Measurements from ENCODE around the gene TOMM34.

Gene TOMM34

DNA sequence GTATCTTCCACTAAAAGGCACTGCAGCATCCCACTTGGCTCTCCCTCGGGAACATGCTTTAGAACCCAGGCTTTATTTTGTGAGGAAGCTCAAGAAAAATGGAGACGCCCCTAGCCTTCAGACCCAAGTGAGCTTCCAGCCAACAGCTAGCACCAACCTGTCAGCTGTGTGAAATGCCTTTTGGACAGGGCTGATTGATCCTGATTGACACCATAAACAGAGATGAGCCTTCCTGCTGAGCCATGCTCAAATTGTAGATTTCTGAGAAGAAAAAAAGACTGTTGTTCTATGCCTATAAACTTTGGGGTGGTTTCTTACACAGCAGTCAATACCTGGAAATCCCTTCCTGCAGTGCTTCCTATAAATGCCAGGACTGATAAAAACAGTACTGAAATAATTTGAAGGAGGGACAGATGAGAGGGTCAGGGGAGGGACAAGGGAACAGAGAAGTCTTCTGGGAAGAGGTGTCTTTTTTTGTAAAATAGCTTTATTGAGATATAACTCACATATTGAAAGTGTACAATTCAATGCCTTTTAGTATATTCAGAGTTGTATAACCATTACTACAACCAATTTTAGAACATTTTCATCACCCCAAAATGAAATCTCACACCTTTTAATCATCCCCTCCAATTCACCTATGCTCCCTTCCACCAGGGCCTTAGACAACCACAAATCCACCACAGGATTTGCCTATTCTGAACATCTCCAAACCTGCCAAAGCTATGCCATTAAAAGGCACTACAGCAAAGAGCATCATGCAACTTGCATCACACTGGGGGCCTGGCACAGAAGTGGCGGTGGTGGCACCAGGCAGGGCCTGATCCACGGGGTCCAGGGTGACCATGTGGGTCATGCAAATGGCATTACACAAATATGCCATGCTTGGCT lies 3.4 kb upstream of the TOMM34 start:
- no peak for DNase-seq (ENCODE audit: low spot score)

DNA sequence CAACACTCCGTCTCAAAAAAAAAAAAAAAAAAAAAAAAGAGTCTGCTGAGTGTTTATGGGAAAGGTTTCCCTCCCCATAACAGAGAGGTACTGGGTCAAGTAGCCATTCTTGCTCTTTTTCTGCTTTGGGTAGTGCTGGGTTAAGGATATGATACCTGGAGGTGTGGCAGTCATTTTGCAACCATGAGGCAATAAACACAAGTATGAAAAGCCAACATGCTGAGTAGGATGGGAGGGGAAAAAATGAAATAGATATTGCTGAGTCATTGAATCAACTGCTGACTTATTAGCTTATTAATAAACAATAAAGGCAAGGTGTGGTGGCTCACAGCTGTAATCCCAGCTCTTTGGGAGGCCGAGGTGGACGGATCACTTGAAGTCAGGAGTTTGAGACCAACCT lies 2.3 kb upstream of the TOMM34 start:
- DNase-seq (ENCODE audit: low spot score): no peak

- DNase-seq (ENCODE audit: low spot score): no peak
Observed at GRCh38 chr20:44961870-44962267, 1.7 kb upstream of the TOMM34 start.

DNA sequence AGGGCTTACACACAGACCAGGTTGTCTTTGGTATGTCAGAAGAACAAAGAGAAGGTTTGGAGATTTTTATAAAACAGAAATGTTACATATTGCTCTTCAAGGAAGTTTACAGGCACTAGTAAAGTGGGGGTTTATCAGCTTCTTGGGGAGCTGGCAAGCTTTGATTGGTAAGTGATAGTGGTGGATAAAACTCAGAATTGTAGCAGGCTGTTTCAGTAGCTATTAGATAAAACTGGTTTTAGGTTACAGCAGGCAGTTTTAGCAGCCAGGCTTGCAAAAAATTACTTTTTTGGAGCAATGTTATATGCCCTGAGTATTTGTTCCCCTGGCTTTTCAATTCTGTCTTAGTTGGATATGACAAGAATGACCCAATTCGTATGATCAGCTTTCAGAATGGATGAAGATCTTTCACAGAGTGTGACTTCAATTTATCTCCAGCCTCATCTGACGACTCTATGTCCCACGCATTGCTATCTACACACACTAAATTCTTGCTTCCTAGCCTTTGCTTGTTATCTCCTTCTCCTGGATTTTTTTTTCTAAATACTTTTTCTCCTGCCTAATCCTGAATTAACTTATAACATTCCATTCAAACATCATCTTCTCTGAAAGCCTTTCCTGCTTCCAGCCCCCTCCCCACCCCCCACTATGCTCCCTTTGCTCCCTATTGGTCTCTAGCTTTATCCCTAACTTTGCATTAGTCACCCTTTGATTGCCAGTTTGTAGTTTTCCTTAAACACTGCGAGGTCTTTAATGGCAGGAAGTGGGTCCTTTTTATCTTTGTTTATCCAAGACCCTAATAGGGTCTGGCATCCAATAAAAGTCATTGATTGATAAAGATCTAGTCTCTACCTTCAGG lies 1.0 kb upstream of the TOMM34 start:
- DNase-seq (ENCODE audit: low spot score): no peak

DNA sequence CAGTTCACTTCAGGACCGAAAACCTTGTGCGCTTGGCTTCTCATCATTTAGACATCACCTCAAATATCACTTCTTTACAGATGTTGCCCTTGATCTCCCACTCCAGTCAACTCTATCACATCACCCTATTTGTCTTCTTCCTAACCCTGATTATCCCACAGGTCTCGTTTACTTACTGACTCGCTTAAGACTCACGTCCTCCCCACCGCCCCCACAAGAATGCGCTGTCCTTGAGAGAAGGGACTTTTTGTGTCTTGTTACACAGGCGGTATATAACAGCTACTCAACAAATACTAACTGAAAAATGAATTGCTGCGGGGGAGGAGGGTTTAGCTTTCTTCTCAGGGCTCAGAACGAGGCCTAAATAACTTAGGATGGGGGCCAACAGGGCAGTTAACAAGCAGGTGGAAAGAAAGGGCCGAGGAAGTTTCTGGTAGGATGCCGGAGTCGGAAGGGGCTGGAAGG lies 527 bp downstream of the TOMM34 start:
- DNase-seq (ENCODE audit: low spot score): peak; percentile 34

DNA sequence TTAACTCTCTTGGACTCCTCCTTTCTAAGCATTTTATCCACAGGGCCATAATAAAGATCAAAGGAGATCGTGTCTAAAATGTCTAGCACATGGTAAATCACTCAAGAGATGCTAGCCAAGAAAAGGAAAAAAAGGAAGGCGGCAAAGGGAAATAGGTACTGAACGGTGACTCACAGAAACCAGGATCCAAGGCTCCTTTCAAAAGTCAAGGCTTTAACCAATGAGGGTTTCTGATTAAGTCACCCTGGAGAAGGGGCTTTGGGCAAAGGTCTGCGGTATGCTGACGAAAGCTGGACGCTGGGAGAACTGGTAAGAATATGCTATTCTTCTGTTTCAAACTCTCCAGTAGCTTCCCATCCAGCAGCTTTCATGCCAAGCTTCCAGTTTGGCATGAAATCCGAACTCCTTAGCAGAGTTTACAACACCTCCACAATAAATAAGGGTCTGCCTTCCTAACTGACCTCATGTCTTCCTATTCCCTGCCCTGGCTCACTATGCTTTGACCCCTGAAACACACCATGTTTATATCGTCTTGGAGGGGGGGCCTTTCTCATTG lies 1.0 kb downstream of the TOMM34 start:
- no peak for DNase-seq (ENCODE audit: low spot score)

DNA sequence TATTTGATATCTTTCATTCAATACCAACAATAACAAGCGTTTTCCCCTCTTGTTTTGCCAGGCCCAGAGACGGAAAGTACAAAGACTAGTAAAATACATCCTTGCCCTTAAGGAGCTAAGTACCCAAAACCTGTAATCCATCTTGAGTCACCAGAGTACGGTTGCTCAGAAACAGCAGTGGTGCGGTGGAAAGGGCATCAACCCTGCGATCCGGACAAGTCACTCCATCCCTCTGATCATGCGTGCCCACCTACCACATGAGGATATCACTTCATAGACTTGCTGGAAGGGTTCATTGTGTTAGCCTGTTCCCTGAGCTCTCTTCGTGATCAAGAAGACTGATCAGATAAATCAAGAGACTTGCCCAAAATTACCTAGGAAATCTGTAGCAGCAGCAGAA lies 1.9 kb downstream of the TOMM34 start:
- no peak for DNase-seq (ENCODE audit: low spot score)

DNA sequence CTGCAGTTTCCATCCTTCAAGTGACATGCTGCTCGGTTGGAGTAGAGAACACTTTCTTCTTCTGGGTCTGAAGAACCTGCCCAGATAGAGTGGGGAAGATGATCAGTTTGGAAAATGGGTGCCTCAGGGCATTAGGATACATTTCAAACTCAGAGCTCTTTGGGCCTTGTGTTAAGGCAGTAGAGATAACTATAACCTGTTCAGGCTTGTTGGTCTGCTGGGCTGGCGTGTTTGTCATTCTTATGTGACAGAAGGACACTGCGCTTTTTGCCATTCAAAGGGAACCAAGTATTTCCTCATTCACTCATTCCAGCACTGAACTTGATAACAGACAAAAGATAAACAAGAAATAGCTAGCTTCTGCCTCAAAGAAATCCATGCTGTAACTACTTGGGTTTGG lies 3.8 kb downstream of the TOMM34 start:
- no peak for DNase-seq (ENCODE audit: low spot score)

DNA sequence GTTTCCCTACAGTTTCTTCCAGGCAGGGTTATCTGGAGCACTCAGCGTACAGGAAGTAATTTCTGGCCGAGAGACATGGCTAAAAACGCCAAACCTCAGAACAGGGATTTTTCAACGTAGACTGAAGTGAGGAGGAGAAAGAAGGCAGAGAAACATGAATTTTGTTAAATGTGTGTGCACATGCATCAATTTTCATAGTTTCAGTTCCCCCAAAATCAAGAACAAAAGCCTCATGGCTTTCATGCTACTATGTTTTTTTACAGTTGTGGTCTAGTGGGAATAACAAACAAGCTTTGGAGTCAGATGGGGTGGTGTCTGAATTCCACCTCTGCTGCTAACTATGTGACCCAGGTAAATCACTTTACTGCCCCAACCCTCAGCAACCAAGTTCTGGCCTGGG lies 4.9 kb downstream of the TOMM34 start:
- DNase-seq (ENCODE audit: low spot score): no peak

DNA sequence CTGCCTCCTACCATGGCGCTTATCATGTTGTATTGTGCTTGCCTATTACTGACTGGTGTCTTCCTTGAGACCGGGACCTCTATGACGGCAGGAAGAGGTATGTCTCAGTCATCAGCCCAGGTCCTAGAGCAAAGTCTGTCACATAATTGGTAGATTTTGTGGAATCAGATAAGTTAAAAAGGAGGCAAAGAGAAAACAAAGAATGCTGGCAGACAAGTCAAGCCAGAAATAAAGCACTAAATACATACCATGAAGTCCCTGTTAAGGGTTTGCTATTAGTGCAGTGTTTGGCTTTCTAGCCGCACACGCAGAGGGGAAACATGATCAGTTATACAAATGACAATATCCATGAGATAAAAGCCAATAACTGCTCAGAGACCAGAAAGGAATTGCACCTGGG lies 6.0 kb downstream of the TOMM34 start:
- DNase-seq (ENCODE audit: low spot score): no peak

GRCh38 chr20:44952731-44953130 lies 7.5 kb downstream of the TOMM34 start:
- DNase-seq (ENCODE audit: low spot score): no peak

DNA sequence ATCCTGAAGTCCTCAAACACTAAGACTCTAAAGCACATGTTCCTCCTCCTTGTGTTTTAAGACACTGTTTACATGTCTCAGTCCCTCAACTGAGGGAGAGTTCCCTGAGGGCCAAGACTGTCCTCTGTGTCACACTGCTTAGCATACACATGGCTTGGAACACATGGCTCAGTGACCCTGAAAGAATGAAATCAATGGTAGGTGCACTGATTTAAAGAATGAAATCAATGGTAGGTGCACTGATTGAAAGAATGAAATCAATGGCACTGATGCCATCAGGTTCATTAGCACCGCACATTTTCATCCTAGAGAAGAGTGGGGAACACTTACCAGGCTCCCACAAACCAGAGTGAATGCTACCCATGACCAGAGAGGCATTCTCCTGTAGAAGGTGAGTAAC lies 9.8 kb downstream of the TOMM34 start:
- DNase-seq (ENCODE audit: low spot score): no peak

- no peak for DNase-seq (ENCODE audit: low spot score)
Observed at GRCh38 chr20:44948513-44948912, 11.7 kb downstream of the TOMM34 start.

DNA sequence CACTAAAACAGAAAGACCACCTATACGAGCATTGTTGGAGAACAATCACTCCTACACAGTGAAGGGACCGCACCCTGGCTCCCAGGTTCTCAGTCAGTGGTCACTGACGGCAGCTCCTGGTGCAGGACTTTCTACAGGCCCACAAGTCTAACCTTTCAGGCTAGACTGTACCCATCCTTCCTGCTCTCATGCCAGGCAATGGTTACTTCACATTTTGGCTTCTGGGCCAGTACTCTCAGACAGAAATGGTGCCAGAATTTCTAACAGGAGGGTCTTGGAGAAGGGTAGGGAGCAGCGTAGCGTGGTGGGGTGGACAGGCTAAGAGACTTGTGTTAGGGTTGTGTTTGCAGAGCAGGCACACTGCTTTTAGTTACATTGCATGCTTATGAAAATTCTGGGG lies 12.1 kb downstream of the TOMM34 start:
- DNase-seq (ENCODE audit: low spot score): no peak

- DNase-seq (ENCODE audit: low spot score): no peak
Observed at GRCh38 chr20:44946271-44946852, 13.8 kb downstream of the TOMM34 start.

GRCh38 chr20:44945261-44945660 lies 14.9 kb downstream of the TOMM34 start:
- no peak for DNase-seq (ENCODE audit: low spot score)

DNA sequence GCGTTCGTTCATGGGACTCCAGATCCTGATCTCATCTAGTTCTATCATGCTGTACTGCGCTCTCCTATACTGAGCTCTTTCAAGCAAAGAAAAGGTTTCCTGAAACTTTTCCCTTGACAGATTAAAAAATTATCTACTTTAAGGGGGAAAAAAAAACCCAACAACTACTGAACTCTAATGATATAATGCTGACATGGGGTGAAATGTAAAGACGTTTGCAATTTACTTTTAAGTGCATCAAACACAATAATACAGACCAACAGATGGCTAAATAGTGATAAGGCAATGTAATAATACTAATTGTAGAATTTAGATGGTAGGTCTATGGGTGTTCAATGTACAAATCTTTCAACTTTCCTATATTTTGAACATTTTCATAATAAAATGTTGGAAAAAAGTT lies 16.4 kb downstream of the TOMM34 start:
- no peak for DNase-seq (ENCODE audit: low spot score)

GRCh38 chr20:44942264-44942973 lies 17.8 kb downstream of the TOMM34 start:
- no peak for DNase-seq (ENCODE audit: low spot score)

DNA sequence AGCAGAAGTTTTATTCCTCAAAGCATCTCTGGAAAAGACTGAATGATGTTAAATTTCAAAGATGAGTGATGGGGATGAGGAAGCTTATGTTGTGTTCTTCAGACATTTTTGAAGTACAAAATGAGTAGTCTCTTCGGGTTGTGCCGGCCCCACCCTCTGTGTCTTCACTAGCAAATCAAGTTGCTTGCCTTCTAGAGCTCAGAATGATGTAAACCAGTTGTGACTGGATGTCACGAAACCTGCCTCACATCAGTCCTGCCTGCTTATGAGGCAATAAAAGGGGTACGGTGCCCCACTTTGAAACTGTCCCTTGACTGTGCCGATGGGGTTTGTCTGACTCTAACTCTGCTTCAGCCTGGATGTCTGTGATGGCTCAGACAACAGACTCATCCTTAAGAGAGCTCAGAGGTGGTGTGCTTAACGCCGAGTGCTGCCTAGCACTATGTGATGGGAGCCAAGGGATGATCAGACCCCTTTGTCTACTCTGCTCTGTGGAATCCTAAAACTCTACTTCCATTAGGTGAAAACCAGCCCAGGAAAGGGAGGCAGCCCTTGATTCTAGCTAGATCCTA lies 19.0 kb downstream of the TOMM34 start:
- DNase-seq (ENCODE audit: low spot score): no peak

DNA sequence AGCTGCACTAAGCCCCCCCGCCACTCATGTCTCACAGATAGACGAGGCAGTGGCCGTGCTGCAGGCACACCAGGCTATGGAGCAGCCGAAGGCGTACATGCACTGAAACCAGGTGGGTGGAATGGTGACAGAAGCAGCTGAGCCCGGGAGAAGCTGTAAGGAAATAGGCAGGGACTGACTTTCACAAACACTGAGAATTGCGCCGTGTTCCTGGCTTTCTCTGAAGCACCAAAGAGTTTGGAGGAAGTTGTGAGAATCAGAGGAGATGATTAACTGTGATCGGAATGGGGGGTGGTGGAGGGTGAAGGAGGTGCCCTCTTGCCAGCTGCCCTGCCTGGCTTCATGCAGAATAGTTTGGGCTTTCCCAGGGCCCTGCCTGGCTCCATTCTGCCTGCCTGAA lies 21.6 kb downstream of the TOMM34 start:
- no peak for DNase-seq (ENCODE audit: low spot score)

GRCh38 chr20:44936510-44936909 lies 23.7 kb downstream of the TOMM34 start:
- DNase-seq (ENCODE audit: low spot score): no peak

All from HuH-7 (cell line).